Psoas muscle (tissue), 8 donors: ENCODE data around the gene OR10A4. TPM values are rescaled to one million over a fixed set of nuclear protein-coding genes. Genes with fewer than 3 reads are reported as not detected.

Source experiments
- ATAC-seq, 4 donors: fragments of 200-7000 bp; cut with Tn5 transposase; one replicate each; pipeline ENCODE4 v1.9.1; 2020; ENCODE audit warnings: moderate library complexity in 3 of 4, mild to moderate bottlenecking in 2 of 4
- DNase-seq, 2 donors: peaks; one replicate each; pipeline ENCODE4 v3.0.0-alpha.2; 2020
- H3K27ac ChIP-seq: fragments of 200-600 bp; one replicate; pipeline ENCODE4 v1.8.0; 2022
- H3K27me3 ChIP-seq, 3 donors: fragments of 200-600 bp in 1 of 3; one replicate each; pipeline versions ENCODE4 v1.6.1 to v1.8.0; 2013 to 2022; ENCODE audit warnings: low read length in 2 of 3, mild to moderate bottlenecking in 2 of 3, moderate library complexity in 1 of 3; ENCODE audit not compliant: insufficient read depth in 3 of 3
- H3K36me3 ChIP-seq, 2 donors: fragments of 200-600 bp in 1 of 2; one replicate each; pipeline versions ENCODE4 v1.6.1 to v1.8.0; 2013 to 2022; ENCODE audit warnings: low read depth in 1 of 2, mild to moderate bottlenecking in 1 of 2, moderate library complexity in 1 of 2; ENCODE audit not compliant: insufficient read depth in 1 of 2
- H3K4me1 ChIP-seq: fragments of 200-600 bp; one replicate; pipeline ENCODE4 v1.8.0; 2022
- H3K4me3 ChIP-seq: fragments of 200-600 bp; one replicate; pipeline ENCODE4 v1.8.0; 2022; ENCODE audit warnings: mild to moderate bottlenecking
- H3K9me3 ChIP-seq: fragments of 200-600 bp; one replicate; pipeline ENCODE4 v1.8.0; 2022
- WGBS, 3 donors: extraction: QIAGEN DNeasy Blood & Tissue Kit; methylation state at CpG; one replicate each; pipeline versions ENCODE4 v1.1.6 to v1.1.7; 2013; 5-methylcytosine and 5-hydroxymethylcytosine counted together
- intact Hi-C, 2 donors: fragments of 100-400 bp; cut with DNase I; formaldehyde crosslinking; loops; one replicate each; pipeline versions ENCODE4 v1.11.0 to v1.14.2; 2022
- polyA plus RNA-seq, 3 donors: library from polyadenylated mRNA; stranded (reverse); fragments of 200-250 nt; gene quantifications; one replicate each; pipeline ENCODE4 v1.2.3, GENCODE V29; 2013
- total RNA-seq, 4 donors: library from RNA; stranded (reverse); fragmentation: NEBNext Ultra II Directional in 2 of 4; extraction: Animal tissue kit (Norgen Biotek cat#: 25700) in 2 of 4; gene quantifications; one replicate each; pipeline versions ENCODE4 v1.2.1 to v1.2.4, GENCODE V29; 2021 to 2023
- TF ChIP-seq, protein P1 (sequence below): fragments of 200-600 bp; IDR thresholded peaks from one replicate; pipeline ENCODE4 v1.8.0; 2022; ENCODE audit warnings: antibody characterized with exemption
- donor health status: healthy with polysubstance abuse.
- donor health status: DM: no; HTN: no; CAD: no; lungs with moderate emphysema.
- donor health status: Bipolar disorder and iron deficiency.
- donor health status: healthy.
- donor health status: DM: yes; HTN: yes; CAD: no.
- donor health status: DM: no; HTN: no; CAD: no.
- donor health status: DM: no; HTN: no; CAD: no.
- donor health status: DM: yes; HTN: yes; CAD: no.

Gene OR10A4
- total and polyA plus RNA-seq, 7 donors, result not detected

GRCh38 chr11:6889835-6890234 is 13.4 kb downstream of the OR10A4 start:
- DNase-seq, result no peak
- Histone ChIP-seq H3K4me1 (no peaks in the 10 kb centered on the region), H3K4me3 (no peak overlapping the region), H3K36me3 (no peaks in the 10 kb centered on the region), H3K27me3 (no peaks in the 10 kb centered on the region), H3K27ac (no peak overlapping the region), H3K9me3 (no peaks in the 10 kb centered on the region)
- TF ChIP-seq, protein P1, sequence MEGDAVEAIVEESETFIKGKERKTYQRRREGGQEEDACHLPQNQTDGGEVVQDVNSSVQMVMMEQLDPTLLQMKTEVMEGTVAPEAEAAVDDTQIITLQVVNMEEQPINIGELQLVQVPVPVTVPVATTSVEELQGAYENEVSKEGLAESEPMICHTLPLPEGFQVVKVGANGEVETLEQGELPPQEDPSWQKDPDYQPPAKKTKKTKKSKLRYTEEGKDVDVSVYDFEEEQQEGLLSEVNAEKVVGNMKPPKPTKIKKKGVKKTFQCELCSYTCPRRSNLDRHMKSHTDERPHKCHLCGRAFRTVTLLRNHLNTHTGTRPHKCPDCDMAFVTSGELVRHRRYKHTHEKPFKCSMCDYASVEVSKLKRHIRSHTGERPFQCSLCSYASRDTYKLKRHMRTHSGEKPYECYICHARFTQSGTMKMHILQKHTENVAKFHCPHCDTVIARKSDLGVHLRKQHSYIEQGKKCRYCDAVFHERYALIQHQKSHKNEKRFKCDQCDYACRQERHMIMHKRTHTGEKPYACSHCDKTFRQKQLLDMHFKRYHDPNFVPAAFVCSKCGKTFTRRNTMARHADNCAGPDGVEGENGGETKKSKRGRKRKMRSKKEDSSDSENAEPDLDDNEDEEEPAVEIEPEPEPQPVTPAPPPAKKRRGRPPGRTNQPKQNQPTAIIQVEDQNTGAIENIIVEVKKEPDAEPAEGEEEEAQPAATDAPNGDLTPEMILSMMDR, result no peak
- intact Hi-C loops, result no loop called here
- WGBS, 3 donors, result 80 to 96% (median 85%) methylated on average over 1 of the region's 1 CpG
- ATAC-seq, result no peak

DNA sequence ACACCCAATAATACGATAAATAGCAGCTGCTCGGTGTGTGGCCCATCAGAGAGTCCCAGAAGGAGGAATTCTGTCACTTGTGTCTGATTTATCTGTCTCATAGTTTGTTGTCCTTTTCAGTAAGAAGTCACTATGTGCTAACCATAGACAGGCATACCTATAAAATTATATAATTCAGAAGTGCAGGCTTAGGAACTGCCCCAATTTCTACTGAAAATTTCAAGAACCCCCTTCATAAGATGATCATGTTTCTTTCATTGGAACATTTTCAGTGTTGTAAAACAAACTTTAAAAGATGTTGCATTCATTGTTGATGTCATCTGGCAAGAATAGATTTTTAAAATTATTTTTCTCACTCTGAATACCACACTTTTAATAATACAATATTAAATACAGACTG is 16.0 kb downstream of the OR10A4 start, which contains the start of gene OR2D2:
Gene OR2D2, minus strand, starts transcription at position 101 of the 400 bp plus-strand sequence. Its CDS starts 0 bp downstream, at position 101.
- Histone ChIP-seq H3K4me1 (no peaks in the 10 kb centered on the region), H3K36me3 (no peaks in the 10 kb centered on the region), H3K9me3 (no peaks in the 10 kb centered on the region), H3K27ac (no peak within 1 kb of the TSS), H3K4me3 (no peak within 1 kb of the TSS), H3K27me3 (no peaks in the 10 kb centered on the region)
- 72 to 86% (median 77%) methylated on average over 2 of the region's 2 CpGs for WGBS, 3 donors
- DNase-seq, result no peak
- ATAC-seq, result no peak
- TF ChIP-seq, protein P1, result no peak
- intact Hi-C loops, result no loop called here

DNA sequence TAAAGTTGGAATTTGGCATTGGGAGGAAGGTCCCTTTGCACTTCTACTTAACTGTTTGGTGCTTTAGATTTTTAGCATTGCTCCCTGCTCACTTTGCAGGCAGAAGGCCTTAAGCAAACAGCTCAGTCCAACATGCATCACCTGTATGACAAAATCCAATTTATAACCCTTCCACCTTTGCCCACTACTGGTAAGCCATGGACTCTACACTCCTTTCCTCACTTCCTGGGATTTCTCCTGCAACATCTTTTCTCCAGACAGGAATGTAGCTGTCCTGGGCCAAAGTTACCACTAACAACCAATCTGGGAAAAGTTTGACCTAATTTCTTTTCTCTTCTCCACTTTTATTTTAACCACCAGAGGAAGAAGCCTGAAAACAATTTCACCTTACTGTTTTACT is 17.7 kb downstream of the OR10A4 start:
- Histone ChIP-seq H3K4me3 (no peak overlapping the region), H3K9me3 (no peaks in the 10 kb centered on the region), H3K27ac (no peak overlapping the region), H3K4me1 (no peaks in the 10 kb centered on the region), H3K36me3 (no peaks in the 10 kb centered on the region), H3K27me3 (no peaks in the 10 kb centered on the region)
- intact Hi-C loops, result no loop called here
- no peak for DNase-seq
- no peak for ATAC-seq
- TF ChIP-seq, protein P1, result no peak

- DNase-seq (no peak), ATAC-seq (no peak)
- Histone ChIP-seq H3K9me3 (no peaks in the 10 kb centered on the region), H3K4me3 (no peak overlapping the region), H3K27me3 (no peaks in the 10 kb centered on the region), H3K27ac (no peak overlapping the region), H3K4me1 (no peaks in the 10 kb centered on the region), H3K36me3 (no peaks in the 10 kb centered on the region)
- TF ChIP-seq, protein P1, result no peak
- intact Hi-C loops, result no loop called here
These were observed 18.6 kb downstream of the OR10A4 start for GRCh38 chr11:6895010-6895409.

- DNase-seq (no peak), ATAC-seq (no peak)
- no peaks in the 10 kb centered on the region for H3K27me3 ChIP-seq
- no peaks in the 10 kb centered on the region for H3K4me1 ChIP-seq
- H3K9me3 ChIP-seq, result no peaks in the 10 kb centered on the region
- H3K4me3 ChIP-seq, result no peak overlapping the region
- TF ChIP-seq, protein P1, result no peak
- no peaks in the 10 kb centered on the region for H3K36me3 ChIP-seq
- 57 to 65% (median 63%) methylated on average over 1 of the region's 1 CpG for WGBS, 3 donors
- intact Hi-C loops, result no loop called here
- H3K27ac ChIP-seq, result no peak overlapping the region
These were observed 22.5 kb downstream of the OR10A4 start for GRCh38 chr11:6898911-6899310.
